Measurements from ENCODE around the gene NOTCH4.

NOTCH4 gene

DNA sequence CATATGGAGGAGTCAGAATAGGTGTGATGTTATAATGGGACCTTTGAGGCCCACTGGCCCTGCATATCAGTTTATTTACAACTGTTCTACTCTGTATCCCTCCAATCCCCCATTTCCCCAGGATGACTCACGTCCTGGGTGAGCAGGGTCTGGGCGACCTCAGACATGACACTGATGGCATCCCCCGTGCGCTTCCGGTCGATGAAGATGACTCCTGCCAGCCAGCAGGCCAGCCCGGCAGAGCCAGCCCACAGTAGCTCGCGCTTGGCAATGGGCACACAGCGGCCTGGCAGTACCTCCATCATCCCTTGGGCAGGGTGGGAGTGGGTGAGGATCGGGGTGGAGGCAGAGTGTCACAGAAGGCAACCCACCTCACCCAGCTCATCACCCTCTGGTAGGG lies 53.6 kb downstream of the NOTCH4 start:
- TF ChIP-seq, protein P1, sequence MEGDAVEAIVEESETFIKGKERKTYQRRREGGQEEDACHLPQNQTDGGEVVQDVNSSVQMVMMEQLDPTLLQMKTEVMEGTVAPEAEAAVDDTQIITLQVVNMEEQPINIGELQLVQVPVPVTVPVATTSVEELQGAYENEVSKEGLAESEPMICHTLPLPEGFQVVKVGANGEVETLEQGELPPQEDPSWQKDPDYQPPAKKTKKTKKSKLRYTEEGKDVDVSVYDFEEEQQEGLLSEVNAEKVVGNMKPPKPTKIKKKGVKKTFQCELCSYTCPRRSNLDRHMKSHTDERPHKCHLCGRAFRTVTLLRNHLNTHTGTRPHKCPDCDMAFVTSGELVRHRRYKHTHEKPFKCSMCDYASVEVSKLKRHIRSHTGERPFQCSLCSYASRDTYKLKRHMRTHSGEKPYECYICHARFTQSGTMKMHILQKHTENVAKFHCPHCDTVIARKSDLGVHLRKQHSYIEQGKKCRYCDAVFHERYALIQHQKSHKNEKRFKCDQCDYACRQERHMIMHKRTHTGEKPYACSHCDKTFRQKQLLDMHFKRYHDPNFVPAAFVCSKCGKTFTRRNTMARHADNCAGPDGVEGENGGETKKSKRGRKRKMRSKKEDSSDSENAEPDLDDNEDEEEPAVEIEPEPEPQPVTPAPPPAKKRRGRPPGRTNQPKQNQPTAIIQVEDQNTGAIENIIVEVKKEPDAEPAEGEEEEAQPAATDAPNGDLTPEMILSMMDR (IDR thresholded peaks at IDR 0.05; ENCODE audit: low read depth, low read length): no peak
- H3K4me3 ChIP-seq (ENCODE audit: low read depth, low read length): no peak overlapping the region

DNA sequence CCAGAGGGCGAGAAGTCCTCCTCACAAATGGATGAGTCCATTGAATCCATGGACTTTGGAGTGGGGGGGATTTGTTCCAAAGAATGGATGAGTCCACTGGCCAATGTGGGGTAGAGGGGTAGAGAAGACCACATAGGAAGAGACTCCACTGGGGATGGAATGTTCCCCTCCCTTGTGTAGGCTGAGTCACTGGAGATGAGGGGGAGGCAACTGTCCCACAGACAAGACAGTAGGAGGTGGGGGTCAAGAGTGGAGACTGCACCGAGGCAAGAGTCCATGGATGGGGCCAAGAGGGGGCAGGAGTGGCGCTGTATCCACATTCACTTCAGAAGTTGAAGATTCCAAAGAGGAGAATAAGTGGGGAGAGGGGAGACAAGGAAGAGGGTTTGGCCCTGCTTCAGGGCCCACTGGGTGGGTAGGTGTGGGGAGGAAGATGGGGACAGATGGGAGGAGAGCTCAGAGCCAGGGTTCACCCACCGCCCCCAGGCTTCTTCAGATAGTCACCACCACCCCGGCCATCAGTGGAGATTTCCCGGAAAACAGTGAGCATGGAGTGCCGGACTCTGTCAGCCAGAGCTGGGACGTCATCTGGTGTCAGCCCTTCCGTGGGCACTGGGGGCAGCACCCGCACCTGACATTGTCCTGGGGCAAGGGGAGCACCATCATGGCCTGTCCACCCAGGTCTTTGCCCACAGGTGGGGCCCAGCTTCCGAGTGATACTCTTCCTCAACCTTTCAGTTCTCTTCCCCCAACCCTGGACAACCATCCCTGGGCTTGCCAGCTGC lies 54.9 kb downstream of the NOTCH4 start:
- no peak overlapping the region for H3K4me3 ChIP-seq (ENCODE audit: low read depth, low read length)
- TF ChIP-seq, protein P1 (IDR thresholded peaks at IDR 0.05; ENCODE audit: low read depth, low read length): no peak

DNA sequence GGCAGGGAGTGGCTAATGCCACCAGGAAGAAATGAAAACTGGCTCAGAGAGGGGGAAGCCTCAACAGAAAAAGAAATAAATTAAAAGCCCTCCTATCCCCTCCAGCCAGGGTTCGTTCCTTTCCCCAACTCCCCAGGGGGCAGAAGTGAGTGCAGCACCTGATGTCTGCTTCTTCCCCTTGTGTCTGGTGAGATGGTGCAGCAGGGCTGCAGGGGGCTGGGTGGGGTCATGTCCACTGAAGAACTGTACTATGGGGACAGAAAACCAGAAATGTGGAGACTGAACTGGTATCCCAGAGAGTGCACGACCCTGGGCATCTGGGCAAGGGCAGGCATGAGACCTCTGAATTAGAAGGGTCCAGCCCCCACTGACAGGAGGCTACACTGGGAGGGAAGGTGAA lies 55.5 kb downstream of the NOTCH4 start:
- TF ChIP-seq, protein P1 (IDR thresholded peaks at IDR 0.05; ENCODE audit: low read depth, low read length): no peak
- no peak overlapping the region for H3K4me3 ChIP-seq (ENCODE audit: low read depth, low read length)

DNA sequence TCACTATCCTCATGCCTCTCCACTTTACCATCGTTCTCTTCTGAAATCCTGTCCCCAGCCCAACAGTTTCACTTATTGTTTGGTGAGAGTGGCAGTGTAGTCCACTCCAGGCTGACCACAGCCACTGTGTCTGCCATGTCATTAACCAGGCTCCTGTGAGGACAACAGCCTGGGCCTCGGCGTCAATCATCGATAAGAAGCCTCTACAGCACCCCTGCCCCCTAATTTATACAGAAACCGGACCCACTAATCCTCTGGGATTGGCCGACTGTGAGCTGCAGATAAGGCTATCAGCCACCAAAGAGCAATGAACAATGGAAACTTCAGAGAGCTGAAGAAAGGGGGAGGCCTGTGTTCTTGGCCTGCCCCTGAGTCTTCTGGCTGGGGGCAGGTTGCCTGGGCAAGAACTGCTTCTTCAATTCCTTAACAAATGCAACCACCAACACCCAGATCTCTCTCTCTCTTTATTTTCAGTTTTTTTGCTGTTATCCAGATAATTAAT lies 56.1 kb downstream of the NOTCH4 start:
- H3K4me3 ChIP-seq (ENCODE audit: low read depth, low read length): no peak overlapping the region
- TF ChIP-seq, protein P1 (IDR thresholded peaks at IDR 0.05; ENCODE audit: low read depth, low read length): no peak

DNA sequence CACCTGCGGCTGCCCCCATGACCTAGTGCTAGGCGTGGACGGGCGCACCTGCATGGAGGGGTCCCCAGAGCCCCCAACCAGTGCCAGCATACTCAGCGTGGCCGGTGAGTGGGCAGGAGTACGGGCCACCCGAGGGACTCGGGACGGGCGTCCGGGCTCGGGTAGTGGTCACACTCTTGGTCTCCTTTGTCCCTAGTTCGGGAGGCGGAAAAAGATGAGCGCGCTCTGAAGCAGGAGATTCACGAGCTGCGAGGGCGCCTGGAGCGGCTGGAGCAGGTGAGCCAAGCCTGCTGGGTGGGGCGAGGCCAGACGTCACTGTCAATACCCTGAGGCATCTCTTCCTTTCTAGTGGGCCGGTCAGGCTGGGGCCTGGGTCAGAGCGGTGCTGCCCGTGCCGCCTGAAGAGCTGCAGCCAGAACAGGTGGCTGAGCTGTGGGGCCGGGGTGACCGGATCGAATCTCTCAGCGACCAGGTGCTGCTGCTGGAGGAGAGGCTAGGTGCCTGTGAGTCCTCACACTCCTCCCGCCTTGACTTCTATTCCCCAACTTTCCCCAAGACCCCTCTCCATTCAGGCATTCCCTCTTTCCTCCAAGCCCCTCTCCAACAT lies 56.6 kb downstream of the NOTCH4 start:
- TF ChIP-seq, protein P1 (IDR thresholded peaks at IDR 0.05; ENCODE audit: low read depth, low read length): no peak
- no peak overlapping the region for H3K4me3 ChIP-seq (ENCODE audit: low read depth, low read length)

DNA sequence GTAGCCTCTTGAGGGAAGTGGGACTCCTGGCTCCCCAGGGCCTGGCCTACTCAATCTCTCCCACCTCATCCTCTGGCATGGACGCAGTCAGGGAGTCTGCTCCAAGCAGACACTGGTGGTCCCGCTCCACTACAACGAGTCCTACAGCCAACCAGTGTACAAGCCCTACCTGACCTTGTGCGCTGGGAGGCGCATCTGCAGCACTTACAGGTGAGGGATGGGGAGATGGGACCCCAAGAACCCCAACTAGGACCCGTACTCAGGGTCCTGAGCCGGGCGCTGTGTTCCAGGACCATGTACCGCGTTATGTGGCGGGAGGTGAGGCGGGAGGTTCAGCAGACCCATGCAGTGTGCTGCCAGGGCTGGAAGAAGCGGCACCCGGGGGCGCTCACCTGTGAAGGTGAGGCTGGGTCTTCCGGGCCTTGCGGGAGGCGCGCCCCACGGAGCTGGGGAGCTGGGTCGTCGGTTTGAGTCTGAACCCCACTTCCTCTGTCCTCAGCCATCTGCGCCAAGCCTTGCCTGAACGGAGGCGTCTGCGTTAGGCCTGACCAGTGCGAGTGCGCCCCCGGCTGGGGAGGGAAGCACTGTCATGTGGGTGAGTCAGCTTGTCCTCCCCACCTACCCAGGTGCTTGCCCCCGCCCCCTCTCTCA lies 57.3 kb downstream of the NOTCH4 start:
- TF ChIP-seq, protein P1 (IDR thresholded peaks at IDR 0.05; ENCODE audit: low read depth, low read length): no peak
- H3K4me3 ChIP-seq (ENCODE audit: low read depth, low read length): no peak overlapping the region

DNA sequence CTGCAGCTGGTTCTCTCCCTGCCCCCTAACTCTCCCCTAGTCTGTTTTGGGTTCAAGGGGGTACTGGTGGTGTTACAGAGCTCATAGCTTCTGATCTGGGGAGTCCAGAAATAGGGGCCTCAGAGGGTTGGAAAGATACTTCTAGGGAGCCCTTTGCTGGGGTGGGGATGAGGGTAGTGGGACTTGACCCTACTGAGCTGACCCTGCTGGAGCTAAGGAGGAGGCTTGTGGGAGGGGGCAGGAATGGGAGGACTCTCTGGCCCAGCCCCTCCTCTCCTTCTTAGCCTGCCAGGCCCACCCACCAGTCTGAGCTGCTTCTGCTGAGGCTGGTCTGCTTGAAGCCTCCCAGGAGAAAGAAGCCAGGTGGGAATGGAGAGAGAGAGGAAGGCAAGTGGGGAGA lies 59.6 kb downstream of the NOTCH4 start, which contains the start of gene EGFL8:
Gene EGFL8, plus strand, starts transcription at position 301 of the 400 bp plus-strand sequence. CDS start 1,571 bp downstream, outside the sequence.
- H3K4me3 ChIP-seq (ENCODE audit: low read depth, low read length): no peak within 1 kb of the TSS
- TF ChIP-seq, protein P1 (IDR thresholded peaks at IDR 0.05; ENCODE audit: low read depth, low read length): no peak

Measured in WI38 (cell line).